Body of pancreas (tissue), 4 donors: ENCODE results near the gene PRKG1. TPM values are rescaled to one million over a fixed set of nuclear protein-coding genes. Genes with fewer than 3 reads are reported as not detected.

Experiments used
- ATAC-seq: fragments of 150-250 bp; one replicate; pipeline ENCODE4 v1.9.1; 2016
- DNase-seq, 4 donors: peaks; one replicate each; pipeline ENCODE4 v3.0.0-alpha.2; 2019
- H3K27ac ChIP-seq, 4 donors: fragments of 200-600 bp; sonication (generic); 1 replicate in 3 of 4; 2 replicates in 1 of 4; pipeline versions ENCODE4 v1.5.1 to v1.6.1; 2016 to 2019; ENCODE audit warnings: mild to moderate bottlenecking in 1 of 4, mixed read lengths in 1 of 4, moderate library complexity in 1 of 4
- H3K27me3 ChIP-seq, 2 donors: fragments of 200-600 bp; sonication (generic); one replicate each; pipeline ENCODE4 v1.6.0; 2016; ENCODE audit warnings: mild to moderate bottlenecking in 1 of 2
- H3K36me3 ChIP-seq, 2 donors: fragments of 200-600 bp; sonication (generic); replicated peaks in 1 of 2; 2 replicates each; pipeline ENCODE4 v1.5.1; 2016; ENCODE audit warnings: low read depth in 2 of 2; ENCODE audit not compliant: insufficient read depth in 1 of 2
- H3K4me1 ChIP-seq: fragments of 200-600 bp; sonication (generic); one replicate; pipeline ENCODE4 v1.6.0; 2016
- H3K4me3 ChIP-seq, 2 donors: fragments of 200-600 bp; sonication (generic); 1 replicate in 1 of 2; 2 replicates in 1 of 2; pipeline ENCODE4 v1.5.1; 2016 to 2019
- H3K9me3 ChIP-seq, 3 donors: fragments of 200-600 bp; sonication (generic); 1 replicate in 2 of 3; 2 replicates in 1 of 3; pipeline ENCODE4 v1.5.1; 2016
- CTCF ChIP-seq, 7 experiments: fragments of 450-650 bp in 4 of 7; fragments of 200-600 bp in 3 of 7; sonication (generic) in 3 of 7; IDR thresholded peaks; one replicate each; pipeline ENCODE4 v1.5.1; 2016 to 2019; ENCODE audit warnings: antibody characterized with exemption in 7 of 7
- POLR2A ChIP-seq, 3 donors: fragments of 450-650 bp; IDR thresholded peaks; one replicate each; pipeline ENCODE4 v1.6.1; 2016; ENCODE audit warnings: antibody characterized with exemption in 3 of 3, mild to moderate bottlenecking in 2 of 3
- WGBS, 2 donors: methylation state at CpG; one replicate each; pipeline ENCODE4 v1.1.5; 2017; 5-methylcytosine and 5-hydroxymethylcytosine counted together
- intact Hi-C: fragments of 100-400 bp; cut with DNase I; formaldehyde crosslinking; loops from one replicate; pipeline ENCODE4 v1.15.1; 2023
- total RNA-seq, 2 donors: library from RNA; depleted of rRNA; stranded (reverse); fragments of >200 nt; gene quantifications; one replicate each; pipeline ENCODE4 v1.1.0, GENCODE V29; 2016

Gene PRKG1
- total RNA-seq, 2 donors from 2014 or later: 14.2 to 18.9 TPM

DNA sequence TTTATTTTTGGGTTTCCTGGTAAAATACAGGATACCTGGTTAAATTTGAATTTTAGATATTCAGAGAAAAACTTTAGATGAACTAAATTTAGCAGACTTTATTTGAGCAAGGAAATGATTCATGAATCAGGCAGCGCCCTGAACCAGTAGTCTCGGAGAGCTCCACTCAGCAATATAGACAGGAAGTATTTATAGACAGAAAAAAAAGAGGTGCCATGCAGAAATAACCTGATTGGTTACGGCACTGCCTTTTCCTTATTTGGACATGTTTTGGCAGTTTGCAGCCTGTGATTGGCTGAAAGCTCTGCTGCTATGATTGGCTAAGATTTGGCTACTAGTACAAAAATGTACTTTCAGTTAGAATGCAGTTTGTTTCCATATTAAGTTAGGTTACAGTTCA lies 1041.5 kb downstream of the PRKG1 start:
- H3K27ac ChIP-seq: no peak overlapping the region
- no peaks in the 10 kb centered on the region for H3K4me1 ChIP-seq
- H3K4me3 ChIP-seq: no peak overlapping the region
- no peaks in the 10 kb centered on the region for H3K9me3 ChIP-seq
- intact Hi-C loops: no loop called here
- no peaks in the 10 kb centered on the region for H3K27me3 ChIP-seq
- 94 to 95% methylated on average over 3 of the region's 3 CpGs for WGBS, 2 donors
- no peak for TF ChIP-seq POLR2A (IDR thresholded peaks at IDR 0.05)
- TF ChIP-seq CTCF (IDR thresholded peaks at IDR 0.05): no peak
- no peaks in the 10 kb centered on the region for H3K36me3 ChIP-seq
- no peak for ATAC-seq
- no peak for DNase-seq

- no peaks in the 10 kb centered on the region for H3K36me3 ChIP-seq
- no peak overlapping the region for H3K4me3 ChIP-seq
- intact Hi-C loops: no loop called here
- H3K27ac ChIP-seq: no peak overlapping the region
- TF ChIP-seq CTCF (IDR thresholded peaks at IDR 0.05) (no peak), POLR2A (IDR thresholded peaks at IDR 0.05) (no peak)
- no peak for DNase-seq
- H3K9me3 ChIP-seq: no peaks in the 10 kb centered on the region
- no peak for ATAC-seq
- no peaks in the 10 kb centered on the region for H3K4me1 ChIP-seq
- no peaks in the 10 kb centered on the region for H3K27me3 ChIP-seq
Measured at GRCh38 chr10:52119507-52119906, 1045.2 kb downstream of the PRKG1 start.

- no peak for TF ChIP-seq POLR2A (IDR thresholded peaks at IDR 0.05)
- no peak for TF ChIP-seq CTCF (IDR thresholded peaks at IDR 0.05)
- Histone ChIP-seq H3K27ac (no peak overlapping the region), H3K9me3 (no peaks in the 10 kb centered on the region), H3K4me1 (no peaks in the 10 kb centered on the region), H3K4me3 (no peak overlapping the region), H3K36me3 (no peaks in the 10 kb centered on the region), H3K27me3 (no peaks in the 10 kb centered on the region)
- ATAC-seq (no peak), DNase-seq (no peak)
- 65 to 66% methylated on average over 4 of the region's 4 CpGs for WGBS, 2 donors
- intact Hi-C loops: no loop called here
Measured at GRCh38 chr10:52121688-52122087, 1047.4 kb downstream of the PRKG1 start.

- H3K9me3 ChIP-seq: no peaks in the 10 kb centered on the region
- intact Hi-C loops: no loop called here
- DNase-seq: no peak
- no peaks in the 10 kb centered on the region for H3K36me3 ChIP-seq
- H3K4me1 ChIP-seq: no peaks in the 10 kb centered on the region
- WGBS, 2 donors: 72 to 74% methylated on average over 8 of the region's 8 CpGs
- H3K27ac ChIP-seq: no peak overlapping the region
- no peaks in the 10 kb centered on the region for H3K27me3 ChIP-seq
- ATAC-seq: no peak
- no peak for TF ChIP-seq POLR2A (IDR thresholded peaks at IDR 0.05)
- TF ChIP-seq CTCF (IDR thresholded peaks at IDR 0.05): no peak
- H3K4me3 ChIP-seq: no peak overlapping the region
Measured at GRCh38 chr10:52128056-52128683, 1053.9 kb downstream of the PRKG1 start.

DNA sequence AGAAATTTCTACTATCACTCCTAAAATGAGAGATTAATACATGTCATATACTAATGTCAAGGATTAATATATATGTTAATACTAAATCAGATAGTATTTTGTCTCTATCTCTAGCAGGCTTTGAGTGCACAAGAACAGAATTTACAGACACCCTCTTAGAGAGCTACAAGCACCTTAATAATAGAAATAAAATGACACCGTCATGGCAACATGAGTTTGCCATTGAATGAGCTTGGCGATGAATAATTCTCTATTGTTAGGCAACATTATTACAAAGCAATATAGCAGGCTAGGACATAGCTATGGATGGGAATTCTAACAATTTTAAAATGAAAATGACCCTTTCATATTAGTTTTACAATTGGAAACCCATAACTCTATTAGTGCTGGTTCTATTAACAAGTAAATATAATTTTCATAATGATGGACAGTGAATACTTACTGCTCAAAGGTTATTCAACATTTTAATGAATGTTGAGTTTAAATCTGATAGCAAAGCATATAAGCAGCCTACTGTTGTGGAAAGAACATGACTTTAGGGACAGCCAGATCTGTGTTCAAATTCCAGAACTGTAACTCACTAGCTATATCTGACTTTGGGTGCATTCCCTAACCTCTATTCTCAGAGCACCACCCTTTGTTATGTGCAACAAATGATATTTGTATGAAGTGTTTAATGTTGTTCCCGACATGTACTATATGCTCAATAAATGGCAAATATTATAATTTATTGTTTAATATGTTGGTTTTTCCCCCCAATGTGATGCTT lies 1055.3 kb downstream of the PRKG1 start:
- no peak overlapping the region for H3K27ac ChIP-seq
- no peaks in the 10 kb centered on the region for H3K36me3 ChIP-seq
- ATAC-seq: no peak
- no peak for DNase-seq
- no peak for TF ChIP-seq CTCF (IDR thresholded peaks at IDR 0.05)
- no peak for TF ChIP-seq POLR2A (IDR thresholded peaks at IDR 0.05)
- intact Hi-C loops: no loop called here
- H3K4me3 ChIP-seq: no peak overlapping the region
- H3K27me3 ChIP-seq: no peaks in the 10 kb centered on the region
- no peaks in the 10 kb centered on the region for H3K4me1 ChIP-seq
- WGBS, 2 donors: 91 to 95% methylated on average over 3 of the region's 3 CpGs
- H3K9me3 ChIP-seq: no peaks in the 10 kb centered on the region
